Measurements from ENCODE around the gene WBP2NL.

The WBP2NL gene

DNA sequence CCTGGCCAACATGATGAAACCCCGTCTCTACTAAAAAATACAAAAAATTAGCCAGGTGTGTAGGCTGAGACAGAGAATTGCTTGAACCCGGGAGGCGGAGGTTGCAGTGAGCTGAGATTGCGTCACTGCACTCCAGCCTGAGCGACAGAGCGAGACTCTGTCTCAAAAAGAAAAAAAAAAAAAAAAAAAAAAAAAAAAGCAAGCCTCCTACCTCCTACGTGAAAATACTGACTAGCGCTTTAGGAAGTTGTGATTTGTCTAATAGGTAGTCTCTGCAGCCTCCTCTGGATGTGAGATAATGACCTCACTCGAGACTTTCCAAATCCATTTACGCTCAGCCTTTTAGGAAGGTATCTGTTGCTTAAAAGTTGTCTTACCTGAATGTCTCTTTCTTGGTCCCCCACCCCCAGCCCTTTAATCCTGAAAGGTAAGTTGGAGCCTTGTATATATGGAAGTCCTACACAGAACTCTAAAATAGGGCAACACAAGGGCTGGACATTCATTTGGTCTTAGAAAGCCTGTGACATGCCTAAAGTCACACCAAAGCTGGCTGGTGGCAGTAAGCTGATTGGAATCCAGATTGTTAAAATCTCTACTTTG lies 23.8 kb upstream of the WBP2NL start:
- no peak overlapping the region for H3K27ac ChIP-seq
- TF ChIP-seq, protein P1, sequence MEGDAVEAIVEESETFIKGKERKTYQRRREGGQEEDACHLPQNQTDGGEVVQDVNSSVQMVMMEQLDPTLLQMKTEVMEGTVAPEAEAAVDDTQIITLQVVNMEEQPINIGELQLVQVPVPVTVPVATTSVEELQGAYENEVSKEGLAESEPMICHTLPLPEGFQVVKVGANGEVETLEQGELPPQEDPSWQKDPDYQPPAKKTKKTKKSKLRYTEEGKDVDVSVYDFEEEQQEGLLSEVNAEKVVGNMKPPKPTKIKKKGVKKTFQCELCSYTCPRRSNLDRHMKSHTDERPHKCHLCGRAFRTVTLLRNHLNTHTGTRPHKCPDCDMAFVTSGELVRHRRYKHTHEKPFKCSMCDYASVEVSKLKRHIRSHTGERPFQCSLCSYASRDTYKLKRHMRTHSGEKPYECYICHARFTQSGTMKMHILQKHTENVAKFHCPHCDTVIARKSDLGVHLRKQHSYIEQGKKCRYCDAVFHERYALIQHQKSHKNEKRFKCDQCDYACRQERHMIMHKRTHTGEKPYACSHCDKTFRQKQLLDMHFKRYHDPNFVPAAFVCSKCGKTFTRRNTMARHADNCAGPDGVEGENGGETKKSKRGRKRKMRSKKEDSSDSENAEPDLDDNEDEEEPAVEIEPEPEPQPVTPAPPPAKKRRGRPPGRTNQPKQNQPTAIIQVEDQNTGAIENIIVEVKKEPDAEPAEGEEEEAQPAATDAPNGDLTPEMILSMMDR (conservative IDR thresholded peaks at IDR 0.05): no peak
- TF ChIP-seq ZFX (IDR thresholded peaks at IDR 0.05): no peak

DNA sequence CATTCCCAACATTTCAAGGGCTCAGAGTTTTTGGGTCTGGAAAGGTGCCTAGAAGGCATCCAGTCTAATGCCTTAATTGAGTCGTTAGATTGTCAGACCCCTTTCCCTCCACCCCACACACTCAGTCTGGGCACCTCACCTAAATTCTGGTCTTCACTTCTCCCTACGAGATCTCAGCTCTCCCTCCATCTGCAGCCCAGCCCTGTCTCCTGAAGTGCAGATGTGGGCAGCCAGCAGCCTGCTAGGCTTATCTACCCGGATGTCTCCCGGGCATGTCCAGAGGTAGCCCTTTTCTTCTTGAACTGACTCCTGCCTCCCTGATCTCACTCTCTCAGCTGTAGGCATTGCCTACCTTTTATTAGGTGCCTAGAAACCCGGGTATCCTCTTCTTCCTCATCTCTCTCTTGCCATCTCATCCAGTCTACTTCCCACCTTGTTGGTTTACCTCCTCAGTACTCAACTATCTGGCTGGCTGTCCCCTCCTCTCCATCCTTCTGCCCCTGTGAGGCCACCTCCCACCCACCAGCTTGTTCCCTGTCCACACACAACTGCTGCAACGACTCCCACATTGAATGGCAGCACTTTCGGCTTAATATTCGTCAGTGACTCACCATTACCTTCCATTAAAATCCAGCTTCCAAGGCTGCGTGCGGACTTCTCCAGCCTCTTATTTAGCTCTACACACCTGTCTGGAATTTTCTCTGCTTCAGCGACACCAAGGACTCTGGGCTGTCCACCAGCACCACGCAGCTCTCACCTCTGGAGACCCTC lies 23.1 kb upstream of the WBP2NL start:
- no peak for TF ChIP-seq ZFX (IDR thresholded peaks at IDR 0.05)
- TF ChIP-seq, protein P1 (conservative IDR thresholded peaks at IDR 0.05): no peak
- no peak overlapping the region for H3K27ac ChIP-seq

DNA sequence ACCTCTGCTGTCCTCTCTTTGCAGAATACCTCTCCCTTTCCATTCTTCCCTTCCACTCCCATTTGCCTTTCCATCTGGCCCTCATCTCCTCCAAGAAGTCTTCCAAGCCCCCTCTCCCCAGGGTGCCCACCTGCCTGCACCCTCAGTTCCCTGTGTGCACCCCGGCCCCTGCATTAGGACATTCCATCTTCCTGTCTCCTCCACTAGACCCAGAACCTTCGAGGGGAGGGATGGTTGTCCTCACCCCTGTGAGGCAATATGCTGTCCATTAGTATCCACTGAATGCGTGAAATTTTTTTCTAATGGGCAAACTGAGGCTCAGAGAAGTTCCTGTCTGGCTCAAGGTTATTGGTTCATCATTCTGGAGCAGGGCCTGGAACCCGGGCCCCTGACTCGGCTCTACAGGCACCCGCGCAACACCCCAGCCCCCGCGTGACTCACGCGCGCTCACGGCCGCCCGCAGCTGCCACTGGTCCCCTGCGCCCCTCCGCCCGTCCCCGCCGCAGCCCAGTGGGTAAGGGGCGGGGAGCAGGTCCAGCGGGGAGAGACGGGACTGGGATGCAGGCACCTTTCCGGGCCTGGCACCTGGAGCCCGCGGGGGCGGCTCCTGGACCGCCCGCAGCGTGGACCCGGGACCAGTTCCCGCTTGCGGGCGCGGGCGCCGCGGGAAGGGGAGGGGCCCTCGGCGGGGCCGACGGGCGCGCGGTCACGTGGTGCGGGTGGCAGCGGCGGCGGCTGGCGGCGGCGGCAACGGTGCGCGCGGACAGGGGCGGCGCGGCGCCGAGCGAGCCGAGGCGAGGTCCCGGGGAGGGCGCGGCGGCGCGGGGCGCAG lies 22.3 kb upstream of the WBP2NL start:
- TF ChIP-seq, protein P1 (conservative IDR thresholded peaks at IDR 0.05): no peak
- TF ChIP-seq ZFX (IDR thresholded peaks at IDR 0.05): no peak
- peak overlapping the region; percentile 44; the same call in 1 of the 2 replicates for H3K27ac ChIP-seq

DNA sequence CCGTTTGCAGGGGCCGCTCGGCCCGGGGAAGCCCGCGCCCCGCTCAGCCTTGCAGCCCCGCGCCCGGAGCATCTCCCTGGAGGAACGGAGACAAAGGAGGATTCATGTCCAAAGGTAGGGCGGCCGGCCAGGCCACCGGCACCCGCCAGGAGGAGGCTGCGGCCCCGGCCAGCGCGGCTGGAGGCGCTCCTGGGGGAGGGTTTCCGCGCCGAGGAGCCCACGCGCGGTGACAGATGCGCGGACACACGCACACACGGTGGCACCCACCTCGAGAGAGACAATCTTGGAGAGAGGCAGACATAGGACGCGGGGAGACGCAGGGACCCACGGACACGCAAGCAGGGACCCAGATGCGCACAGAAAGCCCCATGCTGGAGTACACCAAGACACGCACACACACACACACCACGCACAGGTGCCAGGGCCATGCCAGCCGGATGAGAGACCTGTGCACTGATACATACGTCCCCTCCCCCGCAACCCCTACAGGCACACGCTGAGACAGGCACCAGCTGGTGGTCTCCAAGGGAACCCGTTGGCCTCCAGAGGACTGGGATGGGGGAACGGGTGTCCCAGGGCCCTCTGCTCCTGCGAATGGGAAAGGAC lies 21.5 kb upstream of the WBP2NL start:
- H3K27ac ChIP-seq: peak overlapping the region; percentile 44
- TF ChIP-seq, protein P1 (conservative IDR thresholded peaks at IDR 0.05): no peak
- no peak for TF ChIP-seq ZFX (IDR thresholded peaks at IDR 0.05)

DNA sequence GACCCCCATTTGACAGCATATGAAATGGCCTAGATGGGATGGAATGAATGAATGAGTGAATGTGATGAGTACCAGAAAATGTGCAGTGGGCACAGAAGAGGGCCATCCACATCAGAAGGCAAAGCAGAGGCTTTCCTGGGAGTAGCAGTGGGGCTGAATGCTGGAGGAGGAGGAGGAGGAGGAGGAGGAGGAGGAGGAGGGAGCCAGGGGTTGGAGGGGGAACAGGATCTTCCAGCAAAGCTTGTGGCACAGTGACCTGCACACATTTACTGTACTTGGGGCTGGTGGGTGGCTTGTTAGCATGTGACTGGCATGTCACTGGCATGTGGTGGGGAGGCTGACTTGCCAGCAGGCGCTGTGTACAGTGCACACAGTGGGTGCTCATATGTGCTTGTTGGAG lies 19.9 kb upstream of the WBP2NL start:
- TF ChIP-seq, protein P1 (conservative IDR thresholded peaks at IDR 0.05): no peak
- no peak for TF ChIP-seq ZFX (IDR thresholded peaks at IDR 0.05)
- no peak overlapping the region for H3K27ac ChIP-seq

DNA sequence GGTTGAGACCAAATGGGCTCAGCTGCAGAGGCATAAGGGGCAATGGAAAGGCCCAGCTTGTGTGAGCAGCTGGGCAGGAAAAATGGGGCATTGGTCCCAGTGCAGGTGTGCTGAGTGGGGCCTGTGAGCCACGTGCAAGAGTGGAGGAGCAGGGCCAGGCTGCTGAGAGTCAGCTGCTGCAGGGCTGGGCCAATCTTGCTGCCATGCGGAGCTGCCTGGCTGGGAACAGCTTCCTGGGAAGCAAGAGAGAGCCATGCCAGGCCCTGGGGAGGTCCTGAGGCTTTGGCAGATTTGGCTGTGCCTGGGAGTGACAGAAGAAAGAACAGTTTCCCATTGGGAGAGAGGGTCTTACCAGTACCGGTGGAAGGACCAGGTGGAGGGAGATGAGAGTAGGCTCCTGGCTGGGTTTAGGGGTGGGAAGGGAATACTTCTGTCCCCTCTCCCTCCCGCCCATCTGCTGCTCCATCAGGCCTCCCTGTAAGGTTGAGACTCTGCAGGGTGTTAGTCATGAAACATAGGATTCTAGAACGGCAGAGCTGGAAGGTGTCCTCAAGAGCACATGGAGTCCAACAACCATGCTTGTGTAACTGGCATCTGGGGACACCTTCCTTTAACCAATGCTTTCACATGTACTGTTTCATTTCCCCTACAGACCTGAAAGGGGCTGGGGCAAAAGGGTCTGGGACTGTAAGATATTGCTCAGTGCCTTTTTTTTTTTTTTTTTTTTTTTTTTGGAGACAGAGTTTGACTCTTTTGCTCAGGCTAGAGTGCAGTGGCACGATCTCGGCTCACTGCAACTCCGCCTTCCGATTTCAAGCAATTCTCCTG lies 19.0 kb upstream of the WBP2NL start:
- no peak for TF ChIP-seq ZFX (IDR thresholded peaks at IDR 0.05)
- TF ChIP-seq, protein P1 (conservative IDR thresholded peaks at IDR 0.05): no peak

More for the DNA sequence above, 19.0 kb upstream of the WBP2NL start:
- H3K27ac ChIP-seq: no peak overlapping the region
